Stimulated activated CD4-positive, alpha-beta T cell treated with anti-CD3 and anti-CD28 coated beads, TNF-alpha, amount 100 ng/mL, for 48 hours (primary cell): ENCODE results near the gene ITPR2.

Experiments used
- DNase-seq, 3 donors: peaks; one replicate each; pipeline ENCODE4 v3.0.0-alpha.2; 2020; ENCODE audit warnings: low read depth in 3 of 3

Gene ITPR2

DNA sequence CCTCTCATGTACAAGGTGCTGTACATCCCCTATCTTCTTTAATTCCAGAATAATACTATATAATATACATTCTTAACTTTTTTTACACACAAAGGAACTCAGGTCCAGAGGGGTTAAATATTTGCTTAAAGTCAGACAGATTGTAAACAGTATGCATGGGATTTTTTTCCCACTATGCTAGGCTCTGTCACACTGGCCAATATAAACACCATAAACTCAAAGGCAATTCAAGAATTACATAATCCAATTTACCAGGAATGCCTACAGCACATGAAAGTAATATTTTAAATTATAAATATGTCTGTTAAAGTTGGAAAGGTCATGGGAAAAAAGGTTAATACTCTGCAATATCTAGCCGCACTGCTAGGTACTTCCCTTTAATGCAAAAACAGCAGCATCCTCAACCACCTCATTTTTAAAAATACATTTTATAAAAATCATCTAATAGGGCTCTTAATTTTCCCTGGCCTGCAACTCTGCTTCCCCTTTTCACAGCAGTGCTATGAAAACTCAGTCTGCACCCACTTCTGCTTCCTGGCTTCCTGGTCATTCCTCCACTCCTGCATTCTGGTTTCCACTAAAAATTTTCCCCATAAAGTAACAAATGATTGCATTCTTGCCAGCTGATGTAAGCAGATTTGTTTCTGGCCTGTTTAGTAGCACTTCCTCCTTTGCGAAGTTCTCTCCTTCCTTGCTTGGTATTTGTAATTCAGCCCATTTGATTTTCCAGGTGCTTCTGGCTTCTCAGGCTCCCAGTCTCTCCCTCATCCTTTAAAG, 128.1 kb downstream of the ITPR2 start:
- no peak for DNase-seq

- no peak for DNase-seq
Observed at GRCh38 chr12:26704214-26704613, 128.8 kb downstream of the ITPR2 start.

DNA sequence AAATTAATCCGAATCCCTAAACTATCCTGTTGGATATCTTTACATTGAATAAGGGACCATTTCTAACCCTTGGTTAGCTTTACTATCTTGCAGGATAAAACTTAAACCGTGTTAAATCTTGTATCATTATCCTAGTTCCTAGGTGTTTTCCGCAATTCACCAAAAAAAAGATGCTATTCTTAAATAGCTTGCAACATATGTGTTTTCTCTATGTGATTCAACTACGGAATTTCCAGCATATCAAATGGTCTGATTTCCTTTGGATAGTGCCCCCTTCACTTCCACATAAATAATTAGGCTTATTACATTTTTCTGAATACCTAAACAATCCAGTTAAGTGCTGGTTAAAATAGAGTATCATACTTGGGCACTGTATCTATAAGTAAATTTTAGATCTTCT, 130.3 kb downstream of the ITPR2 start:
- DNase-seq, result no peak

GRCh38 chr12:26701604-26702215, 131.3 kb downstream of the ITPR2 start:
- no peak for DNase-seq

DNA sequence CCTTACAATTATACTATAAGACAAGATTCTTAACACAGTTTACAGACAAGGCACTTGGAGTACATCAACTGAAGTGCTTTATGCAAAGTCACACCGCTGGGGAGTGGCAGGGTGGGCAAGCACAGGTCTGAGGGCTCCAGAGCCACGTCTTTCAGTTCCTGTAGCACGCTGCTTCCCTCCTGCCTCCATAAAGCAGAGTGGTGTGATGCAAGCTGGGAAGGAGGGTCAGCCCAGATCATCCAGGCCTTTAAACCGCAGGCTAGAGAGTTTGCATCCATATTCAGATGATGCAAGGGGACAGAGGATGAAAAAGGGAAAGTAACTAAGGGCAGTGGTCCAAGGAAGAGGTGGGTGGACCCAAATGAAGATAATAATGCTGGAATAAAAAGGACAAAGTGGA, 132.6 kb downstream of the ITPR2 start:
- DNase-seq, result no peak

GRCh38 chr12:26699237-26699636, 133.8 kb downstream of the ITPR2 start:
- DNase-seq, result no peak

DNA sequence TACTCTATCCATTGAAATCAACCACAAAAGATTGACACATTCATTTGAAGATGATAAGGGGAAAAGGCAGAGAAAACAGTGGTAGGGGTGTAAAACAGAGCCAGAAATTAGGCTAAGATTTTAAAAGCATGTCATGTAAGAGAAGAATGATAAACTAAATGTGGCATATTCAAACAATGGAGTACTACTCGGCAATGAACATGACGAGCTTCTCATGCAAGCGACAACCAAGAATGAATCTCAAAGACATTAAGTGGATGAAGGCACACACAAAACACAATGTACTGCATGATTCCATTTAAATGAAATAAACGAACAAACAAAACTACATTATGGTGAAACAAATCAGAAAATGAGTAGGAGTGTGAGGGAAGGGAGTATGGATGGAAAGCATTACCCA, 134.8 kb downstream of the ITPR2 start:
- no peak for DNase-seq

DNA sequence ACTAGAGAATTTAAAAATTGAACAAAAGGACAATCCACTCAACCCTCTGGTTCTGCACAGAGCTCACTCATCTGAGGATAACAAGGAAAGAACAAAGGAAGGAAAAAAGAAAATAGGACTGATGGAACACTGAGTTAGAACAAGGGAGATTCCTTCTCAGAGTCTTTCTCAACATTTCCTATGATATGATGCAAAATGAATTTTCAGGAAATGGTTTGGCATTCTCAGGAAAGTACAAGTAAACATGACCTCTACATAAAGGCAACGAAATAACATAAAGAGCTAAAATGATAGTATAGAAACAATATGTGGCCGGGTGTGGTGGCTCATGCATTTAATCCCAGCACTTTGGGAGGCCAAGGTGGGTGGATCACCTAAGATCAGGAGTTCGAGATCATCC, 135.8 kb downstream of the ITPR2 start:
- no peak for DNase-seq

- DNase-seq, result no peak
Observed at GRCh38 chr12:26696613-26697092, 136.3 kb downstream of the ITPR2 start.

DNA sequence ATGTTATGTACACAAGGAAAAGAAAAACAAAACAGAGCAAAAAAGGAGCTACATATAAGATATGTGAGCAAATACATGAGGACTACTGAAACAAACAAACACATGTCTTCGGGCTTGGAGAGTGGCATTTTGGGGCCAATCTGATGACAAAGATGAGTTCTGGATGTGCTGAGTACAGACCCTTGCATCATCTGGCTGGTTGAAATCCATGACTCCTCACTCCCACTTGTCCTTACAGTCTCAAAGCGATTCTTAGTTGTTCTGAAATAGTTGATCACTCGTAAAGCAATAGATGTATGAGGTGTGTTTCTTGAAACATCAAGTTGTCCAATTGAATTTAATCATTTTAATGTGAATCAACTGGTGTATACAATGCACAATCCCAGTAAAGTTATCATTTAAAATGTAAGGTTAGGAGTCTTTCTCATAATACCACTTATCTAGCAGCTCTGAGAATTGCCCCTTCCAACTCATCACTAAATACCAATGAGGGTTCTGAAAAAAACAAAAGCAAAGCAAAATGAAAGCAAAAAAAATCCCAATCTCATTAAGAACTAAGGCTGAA, 136.9 kb downstream of the ITPR2 start:
- DNase-seq, result no peak

DNA sequence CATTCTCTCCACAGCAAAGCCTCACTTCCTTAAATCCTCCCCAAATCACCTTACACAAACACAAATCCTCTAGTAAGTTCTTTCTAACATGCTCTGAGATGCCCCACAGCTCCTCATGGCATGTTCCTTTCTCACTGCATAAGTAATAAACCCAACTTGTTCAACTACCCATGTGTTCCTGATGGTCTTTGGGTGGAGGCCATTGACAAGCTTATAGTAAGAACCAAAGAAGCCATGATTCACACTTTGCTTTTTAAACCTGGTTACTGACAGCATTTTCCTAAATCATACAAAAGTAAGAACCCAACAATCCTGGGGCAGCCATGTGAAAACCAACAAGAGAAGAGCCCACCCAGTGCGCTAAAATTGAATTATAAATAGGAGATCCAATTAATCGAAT, 138.6 kb downstream of the ITPR2 start:
- no peak for DNase-seq

DNA sequence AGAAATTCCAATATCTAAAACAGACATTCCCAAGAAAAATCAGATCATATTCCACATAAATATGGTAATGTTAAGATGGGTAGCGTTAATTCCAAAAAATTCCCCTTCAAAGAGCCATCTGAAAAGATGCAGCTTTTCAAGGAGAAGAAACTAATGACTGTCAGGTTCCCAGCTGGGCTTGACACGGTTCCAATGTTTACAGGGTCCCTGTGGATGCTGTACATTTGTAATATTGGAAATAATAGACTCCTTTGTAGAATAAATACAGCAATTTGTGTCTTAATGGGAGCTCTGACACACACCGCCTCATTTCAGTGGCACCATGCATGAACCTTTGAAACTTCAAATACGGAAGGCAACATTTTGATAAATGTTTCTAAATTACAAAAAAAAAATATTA, 140.6 kb downstream of the ITPR2 start:
- DNase-seq, result no peak

GRCh38 chr12:26691234-26691970, 141.6 kb downstream of the ITPR2 start:
- DNase-seq, result no peak

DNA sequence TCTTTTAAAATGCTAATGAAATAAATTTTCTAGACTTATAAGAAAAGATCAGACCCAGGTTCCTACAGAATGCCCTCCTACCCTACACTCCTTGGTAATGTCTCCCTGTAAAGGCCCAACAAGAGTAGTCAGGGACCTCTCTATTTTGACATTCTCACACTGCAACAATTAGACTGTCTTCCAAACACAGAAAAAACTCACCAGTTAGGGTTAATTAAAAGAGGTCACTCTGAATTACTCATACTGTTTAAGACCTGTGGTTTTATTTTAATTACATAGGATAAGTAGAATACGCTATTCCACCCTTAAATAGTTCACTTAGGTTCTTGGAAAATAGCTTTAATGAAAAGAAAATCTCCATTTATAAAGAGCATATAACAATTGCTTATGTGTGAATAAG, 142.4 kb downstream of the ITPR2 start:
- no peak for DNase-seq

DNA sequence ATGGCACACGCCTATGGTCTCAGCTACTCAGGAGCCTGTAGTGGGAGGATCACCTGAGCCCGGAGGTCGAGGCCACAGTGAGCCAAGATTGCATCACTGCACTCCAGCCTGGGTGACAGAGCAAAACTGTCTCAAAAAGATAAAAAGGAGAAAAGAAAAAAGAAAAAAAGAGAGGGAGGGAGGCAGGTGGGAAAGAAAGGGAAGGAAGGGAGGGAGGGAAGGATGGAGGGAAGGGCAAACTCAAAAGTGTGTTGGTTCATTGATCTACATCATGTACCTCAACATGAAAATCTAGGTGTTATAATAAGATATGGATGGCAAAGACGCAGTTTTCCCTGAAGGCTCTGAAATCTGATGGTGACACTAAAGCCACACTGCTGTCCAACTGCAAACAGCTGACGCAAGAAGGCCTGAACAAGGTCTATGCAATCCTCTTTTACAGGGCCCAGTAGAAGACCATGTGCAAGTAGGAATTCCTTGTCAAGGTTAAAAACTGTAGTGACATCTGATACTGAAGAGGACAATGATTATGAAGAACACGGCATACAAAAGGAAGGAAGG, 143.6 kb downstream of the ITPR2 start:
- no peak for DNase-seq

DNA sequence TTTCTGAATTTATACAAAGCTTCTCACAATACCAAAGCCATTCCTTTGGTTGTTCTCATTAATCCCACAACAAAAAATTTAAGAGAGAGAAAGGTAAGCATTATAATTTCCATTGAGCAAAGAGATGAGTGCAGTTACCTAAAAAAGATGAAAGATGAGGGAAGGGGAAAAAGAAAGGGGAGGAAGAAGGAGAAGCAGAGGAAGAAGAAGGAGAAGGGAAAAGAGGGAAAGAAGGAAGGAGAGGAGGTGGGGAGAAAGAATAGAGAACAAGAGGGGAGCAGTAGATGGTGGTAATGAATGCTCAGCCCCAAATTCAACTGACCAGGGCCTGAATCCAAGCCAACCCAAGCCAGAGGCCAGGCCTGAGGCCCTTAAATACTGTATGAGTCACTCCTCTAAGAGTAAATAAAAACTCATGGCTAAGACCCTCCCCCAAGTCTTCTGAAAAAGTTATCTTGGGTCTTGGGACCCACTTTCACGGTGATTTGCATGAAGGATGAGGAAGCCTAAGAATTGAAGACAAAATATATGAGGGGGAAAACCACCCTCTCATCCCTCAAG, 144.6 kb downstream of the ITPR2 start:
- no peak for DNase-seq

GRCh38 chr12:26686408-26686807, 146.6 kb downstream of the ITPR2 start:
- no peak for DNase-seq

DNA sequence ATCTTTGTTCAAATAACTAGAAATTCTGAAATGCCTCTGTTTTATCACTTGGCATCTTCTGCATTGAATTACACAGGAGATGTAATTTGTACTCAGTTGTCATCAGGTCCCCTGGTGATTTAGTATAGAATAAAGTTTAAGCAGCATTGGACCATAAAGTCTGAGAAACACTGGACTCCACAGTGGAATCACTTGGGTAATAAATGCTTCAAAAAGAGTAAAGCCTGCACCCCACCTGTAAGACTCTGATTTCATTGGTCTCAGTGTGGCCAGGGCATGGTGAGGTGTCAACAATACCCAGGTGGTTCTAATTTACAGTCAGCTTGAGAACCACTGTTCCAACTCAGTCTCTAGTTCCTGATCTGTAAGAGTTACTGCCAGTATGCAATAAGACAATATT, 148.9 kb downstream of the ITPR2 start:
- no peak for DNase-seq

- no peak for DNase-seq
Observed at GRCh38 chr12:26683443-26683842, 149.6 kb downstream of the ITPR2 start.

- no peak for DNase-seq
Observed at GRCh38 chr12:26680727-26681455, 152.1 kb downstream of the ITPR2 start.
